HG03066 (cell line): ENCODE measurements around the gene ZFYVE21.

ENCODE experiments used
- ATAC-seq: cut with Tn5 transposase; IDR thresholded peaks from one replicate; pipeline ENCODE4 v1.9.1; 2021; ENCODE audit warnings: low read depth; ENCODE audit not compliant: unreplicated experiment

The ZFYVE21 gene

DNA sequence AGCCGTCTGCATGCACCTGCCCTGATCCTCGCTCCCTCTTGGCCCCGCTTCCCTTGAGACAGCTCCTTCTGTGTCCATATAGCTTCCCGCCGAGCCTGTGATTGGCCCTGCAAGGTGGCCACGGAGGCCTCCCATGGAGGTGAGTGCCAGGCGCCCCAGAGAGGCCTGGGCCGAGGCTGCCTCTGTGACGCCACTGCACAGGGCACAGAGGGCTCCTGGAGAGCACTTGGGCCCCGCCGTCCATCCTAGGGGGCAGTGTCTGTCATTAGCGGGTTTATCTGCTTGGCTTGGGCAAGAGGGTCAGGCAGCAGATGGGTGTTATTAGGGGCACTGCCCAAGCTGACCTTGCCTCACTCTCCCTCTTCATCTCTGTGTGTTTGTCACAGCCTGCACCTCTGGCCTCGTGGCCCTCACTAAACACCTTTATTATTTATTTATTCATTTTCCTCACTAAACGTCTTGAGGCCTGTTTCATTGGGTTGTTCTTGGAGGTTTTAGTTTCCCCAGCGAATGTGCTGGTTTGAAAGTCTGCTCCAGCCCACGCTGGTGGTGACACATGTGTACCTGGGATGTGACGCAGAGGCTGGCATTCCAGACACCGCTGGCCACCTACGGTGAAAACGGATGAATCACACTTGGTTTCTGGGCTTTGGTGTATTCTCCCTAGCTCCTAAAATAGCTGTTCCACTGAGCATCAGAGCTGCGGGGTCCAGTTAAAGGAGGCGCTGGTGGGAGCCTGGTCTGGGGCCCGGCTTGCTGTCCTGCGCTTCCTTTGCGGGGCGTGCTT is 5.9 kb downstream of the ZFYVE21 start:
- ATAC-seq = no peak

DNA sequence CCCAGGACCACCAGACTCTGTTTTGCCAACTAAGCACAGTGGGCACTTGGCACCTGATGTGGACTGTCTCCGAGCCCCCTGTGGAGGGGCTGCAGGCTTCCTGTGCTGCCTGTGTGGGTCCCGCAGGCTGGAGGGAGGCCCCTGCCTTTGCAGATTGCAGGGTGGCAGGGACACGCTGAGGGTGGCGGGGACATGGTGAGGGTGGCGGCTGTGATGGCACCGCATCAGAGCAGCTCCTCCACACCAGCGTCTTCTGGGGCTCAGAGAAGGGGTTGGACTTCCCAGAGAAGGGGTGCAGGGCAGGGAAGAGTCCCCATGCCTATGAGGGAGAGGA is 8.1 kb downstream of the ZFYVE21 start:
- ATAC-seq = no peak

DNA sequence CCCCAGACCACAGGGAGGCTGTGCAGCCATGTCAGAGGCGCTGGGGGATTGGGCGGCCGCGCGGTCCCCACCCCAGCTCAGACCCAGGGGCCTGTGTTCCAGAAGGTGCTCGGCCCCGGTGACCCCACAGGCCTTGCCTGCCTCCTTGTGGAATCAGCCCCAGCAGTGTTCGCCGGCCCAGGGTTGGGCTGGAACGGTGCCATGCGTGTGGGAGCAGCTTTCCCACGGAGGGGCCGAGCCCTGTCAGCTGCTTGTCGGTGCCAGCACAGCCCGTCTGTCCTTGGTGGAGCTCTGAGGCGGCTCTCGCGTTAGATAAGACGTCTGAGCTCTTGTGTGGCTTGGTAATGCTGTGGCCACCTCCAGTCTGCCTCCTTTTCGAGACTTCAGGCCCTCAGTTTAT is 8.5 kb downstream of the ZFYVE21 start:
- ATAC-seq = no peak

DNA sequence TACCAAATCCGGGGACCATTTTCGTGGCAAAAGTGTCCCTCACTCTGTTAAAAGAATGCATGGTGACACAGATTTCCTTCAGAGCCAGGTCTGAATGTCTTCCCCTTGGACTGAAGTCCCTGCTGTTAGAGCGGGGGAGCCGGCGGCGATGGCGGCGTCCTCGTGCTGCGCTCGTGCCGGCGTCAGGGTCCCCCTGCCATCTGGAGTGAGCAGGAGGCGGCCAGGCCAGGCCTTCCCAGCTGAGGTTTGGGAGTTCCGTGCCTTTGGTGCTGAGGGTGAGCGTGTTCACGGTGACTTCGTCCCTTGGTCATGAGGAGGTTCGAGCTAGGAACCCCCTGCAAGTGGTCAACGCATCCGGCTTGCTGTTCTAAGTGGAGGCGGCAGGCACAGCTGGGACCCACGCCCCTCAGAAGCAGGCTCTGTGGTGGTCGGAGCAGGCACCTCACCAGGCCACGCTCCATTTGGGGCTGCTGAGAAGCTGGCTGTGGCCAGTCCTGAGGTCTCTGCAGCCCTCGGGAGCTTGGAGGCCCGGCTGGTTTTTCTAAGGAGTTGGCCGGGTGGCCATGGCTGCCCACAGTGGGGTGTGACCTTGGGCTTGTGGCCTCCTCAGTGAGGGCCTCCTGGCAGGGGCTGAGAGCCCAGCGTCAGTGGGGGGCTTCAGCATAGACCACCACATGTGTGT is 9.5 kb downstream of the ZFYVE21 start:
- ATAC-seq = no peak

DNA sequence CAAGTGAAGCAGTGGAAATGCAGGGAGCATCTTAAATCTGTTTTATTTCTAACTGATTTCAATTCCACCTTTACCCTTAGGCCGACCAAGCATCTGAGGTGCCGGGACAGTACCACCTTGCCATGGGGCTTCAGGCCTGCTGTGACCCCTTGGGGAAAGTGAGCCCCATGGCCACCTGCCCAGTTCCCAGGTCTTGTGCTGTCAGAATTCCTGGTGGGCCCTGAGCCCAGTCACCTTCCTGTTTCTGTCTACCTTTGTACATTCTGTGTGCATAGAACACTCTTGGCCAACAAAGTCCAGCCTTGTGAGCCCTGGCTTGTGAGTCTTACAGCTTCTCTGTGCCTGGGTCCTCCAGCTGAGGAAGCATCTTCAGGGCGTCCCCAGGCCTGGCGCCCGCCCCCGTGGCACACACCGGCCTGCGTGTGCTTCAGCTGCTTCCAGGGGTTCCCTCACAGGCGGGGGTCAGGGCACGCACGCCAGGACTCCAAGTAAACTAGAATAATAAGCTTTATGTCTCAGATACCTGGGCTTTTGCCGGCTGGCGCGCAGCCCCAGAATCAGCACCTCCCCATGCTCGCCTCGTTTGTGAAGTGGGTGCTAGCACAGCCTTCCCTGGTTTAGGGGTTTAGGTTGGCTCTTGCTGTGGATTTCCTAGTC is 10.3 kb downstream of the ZFYVE21 start:
- ATAC-seq = no peak

DNA sequence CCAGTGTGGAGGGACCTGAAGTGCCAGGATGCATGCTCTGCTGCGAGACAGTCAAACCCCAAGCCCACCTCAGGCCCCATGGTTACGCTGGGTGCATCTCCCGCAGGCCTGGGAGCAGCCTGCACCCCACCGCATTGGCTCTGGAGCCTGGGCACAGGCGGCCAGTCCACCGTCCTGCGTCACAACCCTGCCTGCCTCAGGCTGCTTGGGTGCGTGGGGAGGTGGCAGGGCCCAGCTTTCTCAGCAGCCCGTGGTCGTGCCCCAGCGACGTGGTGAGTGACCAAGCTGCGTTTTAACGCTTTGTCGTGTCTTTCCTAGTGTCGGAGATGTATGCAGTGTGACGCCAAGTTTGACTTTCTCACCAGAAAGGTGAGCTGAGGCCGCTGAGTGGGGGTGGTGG is 10.9 kb downstream of the ZFYVE21 start:
- no peak for ATAC-seq

DNA sequence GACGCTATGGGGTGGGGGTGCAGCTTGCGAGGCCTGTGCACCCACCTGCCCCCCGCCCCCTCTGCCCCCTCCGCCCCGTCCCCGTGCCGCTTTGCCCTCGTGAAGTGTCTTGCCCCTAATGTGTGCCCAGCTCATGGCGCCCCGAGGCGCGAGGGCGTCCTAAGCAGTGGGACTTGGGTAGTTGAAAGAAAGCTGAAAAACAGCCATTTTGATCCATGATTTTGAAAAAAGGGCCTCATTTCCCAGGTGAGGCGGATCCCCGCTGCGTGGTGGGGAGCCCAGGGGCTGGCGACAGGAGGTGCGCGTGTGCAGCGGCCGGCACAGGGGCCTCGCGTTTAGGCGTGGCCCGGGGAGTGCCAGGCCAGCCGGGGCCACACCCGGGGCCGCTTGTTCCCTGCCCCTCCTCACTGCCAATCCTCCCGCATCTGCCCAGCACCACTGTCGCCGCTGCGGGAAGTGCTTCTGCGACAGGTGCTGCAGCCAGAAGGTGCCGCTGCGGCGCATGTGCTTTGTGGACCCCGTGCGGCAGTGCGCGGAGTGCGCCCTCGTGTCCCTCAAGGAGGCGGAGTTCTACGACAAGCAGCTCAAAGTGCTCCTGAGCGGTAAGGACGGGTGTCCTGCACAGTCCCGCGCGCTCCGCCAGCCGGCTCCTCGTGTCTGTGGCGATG is 11.8 kb downstream of the ZFYVE21 start:
- ATAC-seq = no peak

DNA sequence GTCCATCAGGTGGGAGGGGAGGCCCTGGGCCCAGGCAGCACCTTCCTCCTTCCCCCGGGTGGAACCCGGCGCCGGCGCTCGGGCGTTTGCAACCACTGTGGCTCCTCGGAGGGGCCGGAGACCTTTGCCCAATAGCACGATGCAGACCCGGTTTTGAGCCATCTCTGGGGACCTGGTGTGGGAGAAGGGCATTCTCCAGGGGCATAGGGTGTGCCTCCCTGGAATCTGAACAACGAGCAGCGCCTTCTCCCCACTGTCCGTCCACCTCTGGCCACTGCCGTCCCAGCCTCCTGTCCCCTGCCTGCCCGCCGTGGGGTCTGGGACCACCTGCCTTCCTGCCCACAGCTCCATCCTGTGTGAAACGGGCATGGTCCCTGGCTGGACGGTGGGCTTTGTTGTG is 12.5 kb downstream of the ZFYVE21 start:
- no peak for ATAC-seq

DNA sequence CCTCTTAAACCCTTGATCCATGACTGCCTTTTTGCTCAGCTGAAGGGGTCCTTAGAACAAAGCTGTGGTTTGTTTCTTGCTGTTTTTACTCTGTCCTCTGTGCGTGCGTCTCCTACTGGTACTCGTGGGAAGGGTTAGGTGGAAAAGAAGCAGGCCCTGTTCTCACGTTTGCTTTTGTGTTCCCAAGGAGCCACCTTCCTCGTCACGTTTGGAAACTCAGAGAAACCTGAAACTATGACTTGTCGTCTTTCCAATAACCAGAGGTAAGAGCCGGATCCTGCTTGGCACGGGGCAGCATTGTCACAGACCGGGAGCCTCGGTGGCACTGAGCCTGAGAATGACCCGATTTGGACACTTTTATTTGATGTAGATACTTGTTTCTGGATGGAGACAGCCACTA is 13.1 kb downstream of the ZFYVE21 start:
- no peak for ATAC-seq

DNA sequence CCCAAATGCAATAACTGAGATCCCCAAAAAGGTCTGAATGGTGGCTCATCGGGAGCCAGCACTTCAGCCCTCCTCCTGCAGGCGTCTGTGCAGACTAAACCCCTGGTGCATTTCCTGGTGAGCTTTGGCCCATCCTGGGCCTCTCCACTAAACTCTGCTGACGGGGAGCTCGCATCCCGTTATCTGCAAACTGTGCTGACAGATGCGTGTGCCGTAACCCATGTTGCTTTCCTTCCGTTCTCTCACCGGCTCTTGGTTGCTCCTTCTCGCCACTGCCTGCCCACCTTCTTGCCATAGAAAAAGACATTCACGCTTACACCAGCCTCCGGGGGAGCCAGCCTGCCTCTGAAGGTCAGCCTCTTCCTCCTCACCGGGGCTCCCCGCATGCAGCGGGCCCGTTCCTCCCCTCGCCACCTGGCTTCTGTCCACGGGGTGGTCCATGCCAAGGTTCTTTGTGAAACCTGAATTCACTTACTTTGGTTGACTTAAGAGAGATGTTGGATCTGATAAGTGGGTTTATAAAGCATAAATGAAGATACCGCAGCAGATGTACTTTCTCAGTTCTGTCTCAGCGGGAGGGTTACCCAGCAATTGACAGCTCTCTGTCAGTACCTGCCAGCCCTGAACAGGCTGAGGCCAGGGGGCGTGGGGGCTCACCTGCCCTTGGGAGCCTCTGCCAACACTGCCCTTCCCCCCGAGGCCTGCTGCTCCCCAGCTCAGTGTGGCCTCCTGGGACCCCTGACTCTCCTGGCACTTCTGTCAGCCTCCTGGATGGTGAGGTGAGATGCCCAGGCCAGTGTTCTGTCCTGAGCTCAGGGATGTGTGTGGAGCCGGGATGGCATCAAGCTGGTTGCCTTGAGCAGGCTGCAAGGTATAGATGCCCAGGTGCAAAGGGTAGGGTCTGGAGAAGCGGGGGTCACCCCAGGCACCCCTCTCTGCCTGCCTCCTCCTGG is 14.2 kb downstream of the ZFYVE21 start:
- no peak for ATAC-seq

DNA sequence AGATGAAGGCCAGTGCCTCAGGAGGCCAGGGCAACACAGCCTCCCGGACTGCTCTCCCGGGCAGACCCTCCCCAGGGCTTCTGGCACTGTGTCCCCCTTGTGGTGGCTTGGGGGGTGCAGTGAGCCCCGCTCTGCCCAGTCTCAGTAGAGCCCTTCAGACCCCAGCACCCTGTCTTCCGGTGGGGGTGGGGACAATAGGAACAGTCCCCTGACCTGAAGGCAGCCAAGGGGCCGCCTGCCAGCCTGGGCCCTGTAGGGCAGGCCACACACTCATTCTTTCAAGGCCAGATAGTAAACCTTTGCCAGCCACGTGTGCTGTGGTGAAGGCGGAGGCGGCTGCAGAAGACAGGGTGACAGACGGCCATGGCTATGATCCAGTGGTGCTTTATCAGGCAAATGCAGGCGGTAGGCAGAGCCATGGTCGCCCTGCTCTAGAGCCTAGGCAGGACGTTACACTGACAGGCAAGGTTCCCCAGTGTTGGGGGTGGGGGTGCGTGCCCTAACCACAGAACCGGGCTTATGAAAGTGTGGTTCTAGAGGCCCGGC is 15.0 kb downstream of the ZFYVE21 start:
- no peak for ATAC-seq

DNA sequence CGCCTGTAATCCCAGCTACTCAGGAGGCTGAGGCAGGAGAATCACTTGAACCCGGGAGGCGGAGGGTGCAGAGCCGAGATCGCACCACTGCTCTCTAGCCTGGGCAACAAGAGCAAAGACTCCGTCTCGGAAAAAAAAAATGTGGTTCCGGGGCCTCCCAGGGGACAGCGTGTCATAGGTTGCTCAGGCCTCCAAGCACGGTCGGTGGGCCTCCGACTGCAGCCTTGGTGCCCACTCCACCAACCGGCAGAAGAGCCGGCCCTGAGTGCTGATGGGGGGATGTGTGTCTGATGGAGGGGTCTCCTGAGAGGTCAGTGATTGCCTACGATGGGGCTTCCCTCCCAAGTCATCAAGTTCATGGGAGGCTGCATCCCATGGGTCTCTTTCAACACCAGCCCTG is 15.9 kb downstream of the ZFYVE21 start:
- ATAC-seq = no peak

DNA sequence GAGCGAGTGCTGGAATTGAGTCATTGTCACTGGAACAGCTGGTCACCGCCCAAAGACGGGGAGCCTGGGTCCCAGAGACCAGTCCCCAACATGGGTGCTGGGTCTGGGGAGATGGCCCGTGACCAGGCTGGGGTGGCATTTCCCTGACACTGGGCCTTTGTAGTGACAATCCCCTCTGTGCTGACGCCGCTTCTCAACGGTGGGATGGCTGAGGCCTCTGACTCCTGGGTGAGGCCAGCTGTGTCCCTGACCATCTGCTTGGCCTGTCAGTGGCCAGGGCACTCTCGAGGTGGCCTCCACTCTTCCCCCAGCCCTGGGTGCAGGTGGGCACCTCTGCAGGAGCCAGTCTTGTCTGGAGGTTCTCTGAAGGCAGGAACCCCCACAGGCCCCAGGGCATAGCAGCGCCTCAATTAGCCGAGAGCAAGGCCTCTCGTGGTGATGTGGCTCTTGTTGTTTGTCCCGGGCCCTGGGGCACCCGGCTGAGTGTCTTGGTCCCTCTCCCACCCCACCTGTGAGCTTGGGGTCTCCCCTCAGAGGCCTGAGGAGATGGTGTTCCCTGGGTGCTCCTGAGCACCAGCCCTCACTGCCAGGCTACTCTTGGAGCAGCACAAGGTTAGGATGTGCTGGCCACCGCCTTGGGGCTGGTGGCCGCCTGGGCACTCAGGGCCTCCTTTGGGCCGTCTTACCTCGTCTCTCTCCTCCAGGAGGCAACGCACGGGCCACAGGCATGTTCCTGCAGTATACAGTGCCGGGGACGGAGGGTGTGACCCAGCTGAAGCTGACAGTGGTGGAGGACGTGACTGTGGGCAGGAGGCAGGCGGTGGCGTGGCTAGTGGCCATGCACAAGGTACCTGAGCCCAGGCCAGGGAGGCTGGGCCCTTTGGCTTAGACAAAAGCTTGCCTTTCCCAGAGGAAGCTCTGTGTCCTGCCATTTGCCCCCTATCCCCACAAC is 16.6 kb downstream of the ZFYVE21 start:
- no peak for ATAC-seq

DNA sequence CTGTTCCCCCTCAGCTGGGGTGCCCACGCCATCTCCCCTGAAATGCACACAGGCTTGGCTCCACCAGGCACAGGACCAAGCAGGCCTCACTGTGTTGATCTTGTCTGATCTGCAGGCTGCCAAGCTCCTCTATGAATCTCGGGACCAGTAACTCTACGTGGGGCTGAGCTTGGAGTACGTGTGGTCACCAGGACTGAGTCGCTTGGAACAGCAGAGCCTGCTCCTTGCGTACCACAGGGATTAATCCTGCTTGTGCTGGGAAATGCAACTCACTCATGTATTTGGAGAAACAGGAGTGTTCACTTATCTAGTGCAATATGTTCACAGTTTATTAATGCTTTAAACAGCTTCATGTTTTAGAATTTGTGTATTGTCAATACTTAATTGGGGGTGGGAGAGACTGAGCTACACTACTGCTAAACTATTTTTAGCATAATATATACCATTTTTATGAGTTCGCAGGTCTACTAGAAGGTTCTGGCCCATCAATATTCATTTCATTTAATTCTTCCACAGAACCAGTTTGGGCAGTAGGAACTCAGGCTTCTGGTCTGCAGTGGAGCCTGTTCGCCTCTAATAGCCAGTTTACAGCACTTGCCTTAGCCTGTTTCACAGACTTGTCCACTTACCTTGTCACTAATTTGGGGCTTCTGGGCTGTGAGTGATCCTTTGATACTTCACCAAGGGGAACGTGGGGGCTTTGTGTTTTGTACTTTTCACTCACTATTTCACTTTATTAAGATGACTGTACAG is 17.4 kb downstream of the ZFYVE21 start:
- no peak for ATAC-seq

DNA sequence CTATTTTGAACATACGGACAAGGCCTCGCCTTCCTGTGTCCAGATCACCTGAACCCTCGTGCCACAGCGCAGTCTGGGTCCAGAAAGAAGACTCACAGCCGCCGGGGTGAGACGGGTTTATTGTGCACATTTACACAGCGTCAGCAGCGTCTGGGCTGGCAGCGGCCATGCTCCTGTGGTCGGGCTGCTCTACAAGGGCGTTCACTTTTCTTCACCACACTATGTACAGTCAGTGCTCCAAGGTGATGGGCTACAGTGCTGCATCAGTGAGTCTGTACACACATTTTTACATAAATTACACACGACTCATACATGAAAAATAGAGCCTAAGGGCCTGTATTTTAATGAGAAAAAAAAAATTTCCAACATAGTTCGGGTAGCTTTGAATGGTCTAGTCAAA is 18.0 kb downstream of the ZFYVE21 start:
- ATAC-seq = no peak

DNA sequence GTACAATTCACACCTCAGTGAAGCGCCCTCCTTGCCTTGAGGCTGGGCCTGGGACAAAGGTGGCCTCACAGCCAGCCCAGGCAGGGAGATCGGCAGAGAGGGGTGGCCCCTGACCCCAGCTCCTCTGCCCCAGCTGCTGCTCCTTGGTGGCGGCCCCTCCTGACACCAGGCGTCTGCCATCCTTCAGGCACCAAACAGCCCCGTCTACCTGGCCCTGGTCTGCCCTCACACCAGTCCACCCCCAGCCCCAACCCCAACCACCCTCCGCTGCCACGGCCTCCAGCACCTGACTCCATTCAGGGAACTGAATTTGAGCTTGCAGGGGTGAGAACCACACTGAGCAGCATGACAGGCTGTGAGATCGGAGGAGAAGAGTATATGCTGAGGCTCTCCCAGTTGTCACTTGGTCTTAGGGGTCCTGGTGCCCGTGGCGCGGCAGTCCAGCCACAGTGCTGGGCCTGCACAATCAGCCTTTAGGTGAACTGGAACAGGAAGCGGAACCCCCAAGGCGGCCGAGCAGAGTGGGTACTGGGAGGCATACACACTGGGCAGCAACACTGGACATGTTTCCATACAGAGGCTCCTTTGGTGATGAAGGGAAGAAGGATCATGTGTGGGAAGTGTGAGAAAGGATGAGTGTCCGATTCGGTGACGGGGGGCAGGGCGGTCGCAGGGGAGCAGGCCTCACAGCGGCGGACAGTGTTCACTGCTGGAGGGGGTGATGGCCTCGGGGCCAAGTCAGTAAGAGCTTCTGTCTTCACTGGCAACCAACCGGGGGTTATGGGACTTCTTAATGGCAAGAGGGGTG is 18.7 kb downstream of the ZFYVE21 start:
- ATAC-seq = no peak

DNA sequence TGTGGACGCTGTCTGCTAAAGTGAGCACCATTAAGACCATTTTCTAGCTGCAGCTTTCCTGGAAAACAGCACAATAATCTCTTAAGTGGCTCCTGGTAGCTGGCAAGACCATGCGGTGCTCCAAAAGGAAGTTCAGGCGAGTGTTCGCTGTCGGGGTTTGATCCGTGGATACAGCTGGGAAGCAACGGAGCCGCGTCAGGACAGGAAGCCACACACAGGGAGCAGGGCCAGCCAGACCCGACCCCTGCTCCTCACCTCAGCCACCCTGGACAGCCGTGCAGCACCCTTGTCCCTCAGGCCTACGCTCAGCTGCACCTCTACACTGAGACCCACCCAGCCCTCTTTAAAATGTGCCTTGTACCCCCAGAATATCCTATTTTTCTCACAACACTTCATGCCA is 19.4 kb downstream of the ZFYVE21 start:
- ATAC-seq = no peak
